K562 (cell line): Measurements from ENCODE around the gene F11R. TPM values are rescaled to one million over a fixed set of nuclear protein-coding genes. Genes with fewer than 3 reads are reported as not detected.

Source experiments
- DDX20 ChIP-seq: fragments of 450-650 bp; IDR thresholded peaks from 2 replicates; pipeline ENCODE4 v1.6.1; 2016; ENCODE audit warnings: missing genetic modification characterization, low read depth, mild to moderate bottlenecking, missing compliant biosample characterization, moderate library complexity
- HMG20B ChIP-seq: fragments of 250-450 bp; sonication (Bioruptor Pico); IDR thresholded peaks from 2 replicates; pipeline ENCODE4 v1.5.0; 2021; ENCODE audit warnings: mild to moderate bottlenecking
- MCM5 ChIP-seq: fragments of 450-650 bp; IDR thresholded peaks from 2 replicates; pipeline ENCODE4 v1.6.1; 2016; ENCODE audit warnings: low read depth
- NONO ChIP-seq, 2 experiments: fragments of 200-400 bp in 1 of 2; fragments of 450-650 bp in 1 of 2; formaldehyde crosslinking in 1 of 2; IDR thresholded peaks; 2 replicates each; pipeline ENCODE4 v1.6.1; 2017; ENCODE audit warnings: low read depth in 2 of 2, mild to moderate bottlenecking in 2 of 2, moderate library complexity in 2 of 2, low read length in 1 of 2
- PRPF4 ChIP-seq: fragments of 200-400 bp; formaldehyde crosslinking; IDR thresholded peaks from one replicate; pipeline ENCODE4 v1.6.1; 2017; ENCODE audit warnings: low read length, low read depth, mild to moderate bottlenecking; ENCODE audit not compliant: insufficient read depth, poor library complexity, severe bottlenecking
- RREB1 ChIP-seq: fragments of 250-450 bp; sonication (Bioruptor Pico); IDR thresholded peaks from 2 replicates; pipeline ENCODE4 v1.4.0; 2020
- SMAD4 ChIP-seq: fragments of 250-450 bp; sonication (Bioruptor Pico); conservative IDR thresholded peaks from 2 replicates; pipeline ENCODE4 v1.8.0; 2021; ENCODE audit warnings: inconsistent platforms, mild to moderate bottlenecking, moderate library complexity
- TAF15 ChIP-seq: fragments of 200-400 bp; formaldehyde crosslinking; IDR thresholded peaks from 2 replicates; pipeline ENCODE4 v1.6.1; 2017; ENCODE audit warnings: mild to moderate bottlenecking, low read depth, low read length, moderate library complexity
- TRIM28 ChIP-seq: fragments of 450-650 bp; IDR thresholded peaks from 2 replicates; pipeline ENCODE4 v1.6.1; 2017
- ZNF699 ChIP-seq: fragments of 250-450 bp; sonication (Bioruptor Pico); IDR thresholded peaks from 2 replicates; pipeline ENCODE4 v1.8.0; 2021; ENCODE audit warnings: mild to moderate bottlenecking, moderate library complexity; ENCODE audit not compliant: insufficient replicate concordance
- polyA plus RNA-seq, 8 experiments: library from polyadenylated mRNA; depleted of rRNA in 4 of 8; stranded (reverse) in 5 of 8; unstranded in 3 of 8; fragments of >200 nt; fragmentation: Nextera tagmentation in 2 of 8; fragmentation: Illumina TruSeq in 1 of 8; extraction: Ambion mirVana in 2 of 8; extraction: Trizol in 1 of 8; gene quantifications; 2 replicates each; pipeline versions ENCODE4 v1.2.1 to v1.2.3, GENCODE V29; 2011 to 2014; ENCODE audit warnings: inconsistent platforms in 1 of 8, missing spikeins in 1 of 8
- total RNA-seq, 7 experiments: library from RNA; depleted of rRNA in 6 of 7; stranded (reverse); fragments of >200 nt in 6 of 7; fragmentation: Illumina TruSeq in 2 of 7; extraction: Trizol in 2 of 7; gene quantifications; 2 replicates each; pipeline versions ENCODE4 v1.2.1 to v1.2.3, GENCODE V29; 2011 to 2021; ENCODE audit warnings: low replicate concordance in 1 of 7
- TF ChIP-seq, protein P1 (sequence below): fragments of 450-650 bp; formaldehyde crosslinking; IDR thresholded peaks from 2 replicates; pipeline ENCODE4 v1.4.0; 2020; ENCODE audit warnings: mild to moderate bottlenecking, moderate library complexity
- TF ChIP-seq, protein P2 (sequence below): fragments of 250-450 bp; sonication (Bioruptor Pico); IDR thresholded peaks from 2 replicates; pipeline ENCODE4 v1.4.0; 2020; ENCODE audit warnings: mild to moderate bottlenecking, moderate library complexity, borderline replicate concordance

The F11R gene
- total and polyA plus RNA-seq, 9 of the 15 experiments (the other 6 are each of a cell fraction or from before 2014, with no cell fraction given), result 27.4 to 187 (median 52.5) TPM

- TF ChIP-seq, protein P1, sequence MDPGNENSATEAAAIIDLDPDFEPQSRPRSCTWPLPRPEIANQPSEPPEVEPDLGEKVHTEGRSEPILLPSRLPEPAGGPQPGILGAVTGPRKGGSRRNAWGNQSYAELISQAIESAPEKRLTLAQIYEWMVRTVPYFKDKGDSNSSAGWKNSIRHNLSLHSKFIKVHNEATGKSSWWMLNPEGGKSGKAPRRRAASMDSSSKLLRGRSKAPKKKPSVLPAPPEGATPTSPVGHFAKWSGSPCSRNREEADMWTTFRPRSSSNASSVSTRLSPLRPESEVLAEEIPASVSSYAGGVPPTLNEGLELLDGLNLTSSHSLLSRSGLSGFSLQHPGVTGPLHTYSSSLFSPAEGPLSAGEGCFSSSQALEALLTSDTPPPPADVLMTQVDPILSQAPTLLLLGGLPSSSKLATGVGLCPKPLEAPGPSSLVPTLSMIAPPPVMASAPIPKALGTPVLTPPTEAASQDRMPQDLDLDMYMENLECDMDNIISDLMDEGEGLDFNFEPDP (CRISPR knock-in tag), result no peak
- no peak for TF ChIP-seq HMG20B (CRISPR knock-in tag)
- TF ChIP-seq, protein P2, sequence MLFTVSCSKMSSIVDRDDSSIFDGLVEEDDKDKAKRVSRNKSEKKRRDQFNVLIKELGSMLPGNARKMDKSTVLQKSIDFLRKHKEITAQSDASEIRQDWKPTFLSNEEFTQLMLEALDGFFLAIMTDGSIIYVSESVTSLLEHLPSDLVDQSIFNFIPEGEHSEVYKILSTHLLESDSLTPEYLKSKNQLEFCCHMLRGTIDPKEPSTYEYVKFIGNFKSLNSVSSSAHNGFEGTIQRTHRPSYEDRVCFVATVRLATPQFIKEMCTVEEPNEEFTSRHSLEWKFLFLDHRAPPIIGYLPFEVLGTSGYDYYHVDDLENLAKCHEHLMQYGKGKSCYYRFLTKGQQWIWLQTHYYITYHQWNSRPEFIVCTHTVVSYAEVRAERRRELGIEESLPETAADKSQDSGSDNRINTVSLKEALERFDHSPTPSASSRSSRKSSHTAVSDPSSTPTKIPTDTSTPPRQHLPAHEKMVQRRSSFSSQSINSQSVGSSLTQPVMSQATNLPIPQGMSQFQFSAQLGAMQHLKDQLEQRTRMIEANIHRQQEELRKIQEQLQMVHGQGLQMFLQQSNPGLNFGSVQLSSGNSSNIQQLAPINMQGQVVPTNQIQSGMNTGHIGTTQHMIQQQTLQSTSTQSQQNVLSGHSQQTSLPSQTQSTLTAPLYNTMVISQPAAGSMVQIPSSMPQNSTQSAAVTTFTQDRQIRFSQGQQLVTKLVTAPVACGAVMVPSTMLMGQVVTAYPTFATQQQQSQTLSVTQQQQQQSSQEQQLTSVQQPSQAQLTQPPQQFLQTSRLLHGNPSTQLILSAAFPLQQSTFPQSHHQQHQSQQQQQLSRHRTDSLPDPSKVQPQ, result no peak
- peak; percentile 50; the same call in 1 of the 2 replicates for TF ChIP-seq DDX20 (tag)
- TF ChIP-seq RREB1 (CRISPR knock-in tag), result 0 out of 2 replicates have a peak, but pooled peaks have one; percentile 11
- TF ChIP-seq PRPF4, result no peak
- TF ChIP-seq NONO (IDR thresholded peaks at IDR 0.05; ENCODE audit: low read depth in 2 of 2, low read length in 1 of 2), result no peak
- peak; percentile 12; the same call in 1 of the 2 replicates for TF ChIP-seq TRIM28
- no peak for TF ChIP-seq ZNF699 (CRISPR knock-in tag)
- no peak for TF ChIP-seq MCM5
- no peak for TF ChIP-seq TAF15
- 0 out of 2 replicates have a peak, but pooled peaks have one; percentile 9 for TF ChIP-seq SMAD4 (CRISPR knock-in tag)
Observed at GRCh38 chr1:161045736-161046604, 25.0 kb upstream of the F11R start, which contains the start of gene USF1 (continued).
